Fibroblast of skin of scalp (primary cell): ENCODE measurements around the gene TCN2.
A peak's percentile ranks its signal among the peaks of the same experiment; 100 is the strongest.
"Not testable (repeated sequence)": the region's sequence is repeated elsewhere in the genome, so short reads cannot be mapped to it uniquely, and the experiment has no call there.

Experiments
- DNase-seq: peaks from one replicate; pipeline ENCODE4 v3.0.0-alpha.2; 2013

Gene TCN2

DNA sequence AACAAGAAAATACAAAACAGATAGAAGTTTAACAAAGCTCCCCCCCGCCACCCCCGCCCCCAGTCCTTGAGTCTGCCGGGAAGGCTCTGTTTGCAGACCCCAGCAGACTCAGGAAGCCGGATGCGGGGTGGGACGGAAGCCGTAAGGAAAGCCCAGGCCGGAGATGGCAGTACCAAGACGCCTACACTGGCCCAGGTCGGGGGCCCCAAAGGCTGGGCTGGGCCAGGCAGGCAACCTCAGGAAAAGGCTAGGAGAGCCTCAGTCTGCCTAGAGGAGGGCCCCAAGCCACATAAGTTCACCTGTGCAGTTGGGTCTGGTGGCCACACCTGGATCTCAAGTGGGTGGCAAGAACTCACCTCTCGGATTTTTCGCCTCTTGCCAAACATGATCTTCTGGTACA, 28.5 kb upstream of the TCN2 start:
- no peak for DNase-seq

DNA sequence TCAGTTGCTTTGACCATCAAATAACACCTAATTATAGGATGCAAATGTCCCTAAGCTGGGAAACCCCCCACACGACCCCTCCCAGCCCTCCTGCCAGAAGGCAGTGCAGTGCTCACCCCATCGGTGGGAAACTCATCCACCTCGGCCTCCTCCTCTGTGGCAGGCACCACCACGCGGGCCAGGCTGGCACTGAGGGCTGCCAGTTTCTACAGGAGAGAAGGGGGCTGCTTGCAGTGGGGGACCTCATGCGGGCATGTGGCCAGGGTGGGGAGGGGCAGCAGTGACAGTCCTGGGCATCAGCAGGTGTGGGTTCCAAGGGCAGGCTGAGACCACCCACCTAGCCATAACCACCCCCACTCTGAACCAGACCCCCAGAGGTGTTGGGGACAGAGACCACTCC, 26.1 kb upstream of the TCN2 start:
- DNase-seq = no peak

DNA sequence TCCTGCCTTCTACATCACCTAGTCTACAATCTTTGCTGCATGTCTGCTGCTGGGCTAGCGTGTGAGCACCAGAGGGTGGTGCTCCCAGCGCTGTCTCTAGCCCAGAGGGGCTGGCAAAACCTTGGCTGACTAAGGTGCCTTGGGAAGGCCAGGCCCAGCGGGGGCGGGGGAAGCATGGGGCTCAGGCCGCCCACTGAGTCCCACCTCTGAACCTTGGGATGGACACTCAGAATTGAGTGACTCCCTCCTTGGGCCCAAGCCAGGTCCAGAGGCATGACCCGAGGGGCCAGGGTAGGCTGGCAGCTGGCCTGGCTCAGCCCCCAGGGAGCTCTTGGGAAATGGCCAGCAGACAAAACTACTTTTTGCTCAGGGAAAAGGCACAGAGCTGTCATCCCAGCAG, 24.9 kb upstream of the TCN2 start:
- DNase-seq = no peak

DNA sequence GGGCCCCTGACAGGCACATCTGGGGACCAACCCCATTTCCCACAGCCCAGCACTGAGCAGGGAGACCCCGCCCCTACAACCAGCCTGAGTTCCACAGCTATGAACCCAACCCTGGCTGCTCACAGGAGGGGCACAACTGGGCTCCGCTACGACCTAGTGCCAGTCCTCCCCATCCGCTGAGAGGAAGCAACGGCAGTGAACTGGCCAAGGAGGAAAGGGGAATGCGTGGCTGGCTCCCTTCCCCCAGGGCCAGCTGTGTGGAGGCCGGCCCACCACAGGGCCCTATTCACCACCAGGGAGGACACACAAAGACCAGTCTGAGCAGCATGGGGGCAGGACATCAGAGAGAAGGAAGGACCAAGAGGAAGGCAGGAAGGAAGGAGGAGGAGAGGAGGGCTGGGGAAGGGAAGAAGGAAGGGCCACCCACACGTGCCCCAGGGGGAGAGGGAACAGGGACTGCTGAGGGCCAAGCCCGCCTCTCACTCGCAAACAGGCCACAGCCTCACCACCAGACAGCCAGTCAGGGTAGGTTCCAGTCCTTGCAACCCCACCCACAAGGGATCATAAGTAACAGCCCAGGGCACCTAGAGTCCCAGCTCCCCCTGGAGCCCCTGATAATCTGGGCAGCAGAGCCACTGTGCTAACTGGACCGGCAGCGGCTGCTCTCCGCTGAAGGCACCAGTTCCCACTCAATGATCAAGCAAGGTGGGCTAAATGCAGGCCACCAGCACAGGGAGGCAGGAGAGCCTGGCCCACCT, 24.0 kb upstream of the TCN2 start:
- DNase-seq = no peak

DNA sequence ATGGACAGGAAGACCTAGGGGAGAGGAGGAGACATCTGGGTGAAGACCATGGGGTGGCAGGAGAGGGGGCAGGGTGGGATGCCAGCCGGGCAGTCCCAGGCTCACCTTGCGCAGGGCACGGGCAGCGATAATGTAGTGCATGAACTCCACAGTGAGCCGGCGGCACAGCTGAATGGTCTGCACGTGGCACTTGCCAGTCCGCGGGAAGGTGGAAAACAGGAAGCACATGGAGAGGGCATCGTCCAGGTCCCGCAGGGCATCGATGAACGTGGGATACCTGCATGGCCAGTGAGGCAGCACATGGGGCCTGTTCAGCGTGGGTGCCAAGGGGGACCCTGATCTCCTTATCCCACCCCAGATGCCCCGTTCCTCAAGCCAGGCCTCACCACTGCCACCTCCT, 22.5 kb upstream of the TCN2 start:
- DNase-seq = no peak

DNA sequence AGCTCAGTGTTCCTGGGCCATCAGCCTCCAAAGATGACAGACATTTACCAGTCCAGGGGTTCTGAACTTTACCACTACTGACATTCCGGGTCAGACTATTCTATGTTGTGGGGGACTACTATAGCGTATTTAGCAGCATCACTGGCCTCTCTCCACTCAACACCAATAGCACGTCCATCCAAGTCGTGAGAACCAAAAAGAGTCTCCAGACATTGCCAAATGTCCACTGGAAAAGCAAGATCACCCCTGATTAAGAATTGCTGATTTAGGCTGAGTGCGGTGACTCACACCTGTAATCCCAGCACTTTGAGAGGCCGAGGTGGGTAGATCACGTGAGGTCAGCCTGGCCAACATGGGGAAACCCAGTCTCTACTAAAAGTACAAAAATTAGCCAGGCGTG, 20.6 kb upstream of the TCN2 start:
- DNase-seq = no peak

DNA sequence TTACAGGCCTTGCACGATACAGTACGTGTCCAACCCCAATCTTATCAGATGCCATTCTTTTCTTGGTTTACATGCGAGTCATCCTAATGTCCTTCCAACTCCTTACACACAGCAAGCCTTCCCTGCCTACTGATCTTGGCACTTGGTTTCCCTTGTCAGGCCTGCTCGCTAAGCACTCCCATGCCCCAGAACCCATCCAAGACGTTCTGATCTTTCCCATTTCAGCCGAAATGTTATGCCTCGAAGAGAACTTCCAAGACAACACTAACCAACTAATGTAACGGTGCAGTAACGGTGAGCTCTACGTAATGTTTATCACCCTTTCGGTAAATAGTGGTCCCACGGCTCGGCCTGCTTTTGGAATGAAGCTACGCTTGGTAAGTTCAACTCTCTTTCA, 15.8 kb upstream of the TCN2 start:
- peak; percentile 14 for DNase-seq

DNA sequence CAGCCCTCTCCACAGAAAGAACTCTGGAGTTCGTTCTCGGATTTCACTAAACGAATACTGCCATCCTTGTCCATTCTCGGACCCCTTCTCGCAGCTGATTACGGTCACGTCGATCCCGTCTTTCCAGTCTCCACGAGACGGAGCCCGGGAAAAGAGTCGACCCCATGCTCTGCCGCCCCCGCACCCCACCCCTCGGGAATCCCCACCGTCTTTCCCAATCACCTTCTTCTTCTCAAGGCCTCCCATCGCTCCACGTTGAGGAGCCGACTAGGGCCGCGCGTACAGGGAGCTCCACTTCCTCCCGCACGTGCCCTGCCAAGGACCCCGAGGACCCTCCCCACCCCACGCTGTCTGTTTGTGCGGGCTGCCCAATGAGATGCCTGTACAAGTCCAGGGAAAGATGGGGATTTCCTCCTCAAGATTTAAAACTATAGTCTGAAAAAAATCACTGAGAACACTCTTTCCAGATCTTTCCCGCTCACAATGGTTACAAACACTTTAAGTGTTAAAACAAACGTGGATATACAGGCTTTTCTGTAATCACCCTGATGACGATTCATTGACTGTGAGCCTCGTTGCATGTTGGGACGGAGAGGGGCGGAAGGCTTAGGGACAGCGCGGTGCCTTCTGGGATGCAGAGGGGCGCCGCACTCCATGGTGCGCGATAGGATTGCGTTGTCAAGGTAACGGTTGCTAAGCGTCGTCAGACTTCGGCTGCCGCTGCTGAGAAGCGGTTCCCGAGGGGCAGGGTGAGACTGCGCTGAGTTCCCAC, 15.2 kb upstream of the TCN2 start, which contains the start of gene PES1:
Gene PES1 (minus strand): TSS at position 323 of the 772 bp plus-strand sequence. CDS start 77 bp downstream, at position 246.
- DNase-seq = peak; percentile 99

DNA sequence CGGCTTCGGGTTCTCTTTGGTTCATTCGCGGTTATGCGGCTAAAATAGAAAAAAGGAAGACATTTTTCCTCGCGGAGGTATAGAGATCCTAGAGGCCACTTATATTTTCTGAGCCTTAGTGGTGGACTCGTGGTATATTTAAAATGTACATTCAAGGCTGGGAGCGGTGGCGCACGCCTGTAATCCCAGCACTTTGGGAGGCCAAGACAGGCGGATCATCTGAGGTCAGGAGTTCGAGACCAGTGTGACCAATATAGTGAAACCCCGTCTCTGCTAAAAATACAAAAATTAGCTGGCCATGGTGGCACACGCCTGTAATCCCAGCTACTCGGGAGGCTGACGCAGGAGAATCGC, 14.6 kb upstream of the TCN2 start:
- not testable (repeated sequence) for DNase-seq

DNA sequence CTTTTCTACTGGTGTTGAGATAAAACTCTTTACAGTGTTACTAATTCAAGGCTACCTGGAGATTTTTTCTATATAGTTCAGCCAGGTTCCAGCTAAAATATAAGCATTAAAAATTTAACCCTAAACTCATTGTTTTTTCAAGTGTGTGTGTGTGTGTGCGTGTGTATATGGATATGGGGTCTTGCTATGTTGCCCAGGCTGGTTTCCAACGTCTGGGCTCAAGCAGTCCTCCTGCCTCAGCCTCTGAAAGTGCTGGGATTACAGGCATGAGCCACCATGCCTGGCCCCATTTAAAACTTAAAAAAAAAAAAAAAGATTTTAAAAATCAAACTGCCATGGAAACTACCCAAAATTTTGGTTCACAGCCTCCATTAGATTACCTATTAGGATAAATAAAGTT, 10.8 kb upstream of the TCN2 start:
- no peak for DNase-seq

DNA sequence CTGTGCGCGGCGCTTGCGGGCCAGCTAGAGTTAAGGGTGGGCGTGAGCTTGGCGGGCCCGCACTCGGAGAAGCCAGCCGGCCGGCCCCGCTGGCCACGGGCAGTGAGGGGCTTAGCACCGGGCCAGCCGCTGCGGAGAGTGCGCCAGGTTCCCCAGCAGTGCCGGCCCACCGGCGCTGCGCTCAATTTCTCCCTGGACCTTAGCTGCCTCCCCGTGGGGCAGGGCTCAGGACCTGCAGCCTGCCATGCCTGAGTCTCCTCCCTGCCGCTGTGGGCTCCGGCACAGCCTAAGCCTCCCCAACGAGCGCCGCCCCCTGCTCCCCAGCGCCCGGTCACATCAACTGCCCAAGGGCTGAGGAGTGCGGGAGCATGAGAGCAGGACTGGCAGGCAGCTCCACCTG, 10.1 kb upstream of the TCN2 start:
- DNase-seq = no peak

DNA sequence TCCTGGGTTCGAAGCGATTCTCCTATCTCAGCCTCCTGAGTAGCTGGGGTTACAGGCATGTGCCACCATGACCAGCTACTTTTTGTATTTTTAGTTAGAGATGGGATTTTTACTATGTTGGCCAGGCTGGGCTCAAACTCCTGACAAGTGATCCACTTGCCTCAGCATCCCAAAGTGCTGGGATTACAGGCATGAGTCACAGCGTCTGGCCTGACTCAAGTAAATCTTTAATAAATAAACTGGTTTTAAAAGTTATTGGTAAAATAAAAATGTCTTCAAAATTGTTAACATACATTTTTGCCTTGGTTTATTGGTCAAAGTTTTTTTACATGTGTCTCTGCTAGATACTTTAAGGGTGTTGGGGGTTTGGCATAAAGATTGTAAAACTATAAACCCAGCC, 8.0 kb upstream of the TCN2 start:
- DNase-seq = no peak

DNA sequence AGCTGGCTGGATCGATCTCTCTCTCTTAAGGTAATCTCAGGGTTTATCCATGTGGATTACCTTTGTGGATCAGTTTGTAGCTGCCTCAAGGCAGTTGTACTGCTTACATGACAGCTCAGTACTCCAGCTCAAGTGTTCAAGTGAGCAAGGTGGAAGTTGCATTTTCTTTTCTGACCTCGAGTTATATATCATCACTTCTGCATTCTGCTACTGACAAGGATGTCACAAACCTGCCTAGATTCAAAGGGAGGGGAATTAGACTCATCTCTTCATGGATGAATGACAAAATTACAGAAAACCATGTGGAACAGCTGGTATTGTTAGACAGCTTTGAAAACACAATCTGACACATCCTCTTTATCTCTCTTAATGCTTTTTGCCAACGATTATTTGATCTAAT, 6.1 kb upstream of the TCN2 start:
- no peak for DNase-seq

DNA sequence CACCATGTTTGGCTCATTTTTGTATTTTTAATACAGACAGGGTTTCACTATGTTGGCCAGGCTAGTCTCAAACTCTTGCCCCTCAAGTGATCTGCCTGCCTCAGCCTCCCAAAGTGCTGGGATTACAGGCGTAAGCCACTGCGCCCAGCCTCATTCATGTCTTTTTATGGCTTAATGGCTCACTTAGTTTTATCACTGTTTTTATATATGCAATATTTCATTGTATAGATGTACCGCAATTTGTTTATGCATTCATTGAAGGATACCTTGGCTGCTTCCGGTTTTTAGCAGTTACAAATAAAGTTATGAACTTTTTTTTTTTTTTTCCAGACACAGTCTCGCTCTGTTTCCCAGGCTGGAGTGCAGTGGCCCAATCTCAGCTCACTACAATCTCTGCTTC, 5.5 kb upstream of the TCN2 start:
- DNase-seq = no peak

DNA sequence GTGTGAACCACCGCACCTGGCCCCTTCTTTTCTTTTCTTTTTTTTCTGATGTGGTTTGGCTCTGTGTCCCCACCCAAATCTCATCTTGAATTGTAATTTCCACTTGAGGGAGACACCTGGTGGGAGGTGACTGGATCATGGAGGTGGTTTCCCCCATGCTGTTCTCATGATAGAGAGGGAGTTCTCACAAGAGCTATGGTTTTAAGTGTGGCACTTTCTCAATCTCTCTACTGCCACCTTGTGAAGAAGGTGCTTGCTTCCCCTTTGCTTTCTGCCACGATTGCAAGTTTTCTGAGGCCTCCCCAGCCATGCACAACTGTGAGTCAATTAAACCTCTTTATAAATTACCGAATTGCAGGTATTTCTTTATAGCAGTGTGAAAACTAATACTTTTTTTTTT, 4.9 kb upstream of the TCN2 start:
- peak; percentile 21 for DNase-seq

DNA sequence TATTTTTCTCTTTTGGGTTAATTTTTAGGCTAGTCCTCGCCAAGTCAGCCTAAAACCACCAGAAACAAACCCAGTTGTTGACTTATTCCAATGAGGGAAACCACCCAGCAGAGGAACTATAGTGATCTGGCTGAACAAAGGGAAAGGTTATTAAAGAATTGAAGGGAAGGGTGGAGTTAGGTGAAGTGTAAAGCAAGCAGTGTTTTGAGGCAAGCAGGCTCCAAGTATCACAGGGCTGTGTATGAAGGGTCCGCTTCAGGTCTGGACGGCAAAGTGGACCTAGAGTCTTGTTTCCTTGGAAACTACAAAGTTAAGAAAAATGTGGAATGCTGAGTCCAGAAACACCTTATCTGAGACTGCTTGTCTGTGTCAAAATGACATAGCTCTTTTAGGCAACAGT, 3.2 kb upstream of the TCN2 start:
- DNase-seq = no peak

DNA sequence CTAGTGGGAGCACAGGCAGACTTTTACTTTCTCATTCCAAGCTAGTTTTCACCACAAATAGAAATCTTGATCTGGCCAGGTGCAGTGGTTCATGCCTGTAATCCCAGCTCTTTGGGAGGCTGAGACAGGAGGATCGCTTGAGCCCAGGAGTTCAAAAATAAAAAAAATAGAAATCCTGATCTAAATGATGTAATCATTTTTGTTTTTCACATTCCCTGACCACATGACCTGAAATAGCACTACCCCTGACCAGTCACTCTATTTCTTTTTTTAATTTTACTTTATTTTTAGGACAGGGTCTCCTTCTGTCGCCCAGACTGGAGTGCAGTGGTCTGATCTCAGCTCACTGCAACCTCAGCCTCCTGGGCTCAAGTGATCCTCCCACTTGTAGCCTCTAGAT, 2.3 kb upstream of the TCN2 start:
- DNase-seq = no peak

DNA sequence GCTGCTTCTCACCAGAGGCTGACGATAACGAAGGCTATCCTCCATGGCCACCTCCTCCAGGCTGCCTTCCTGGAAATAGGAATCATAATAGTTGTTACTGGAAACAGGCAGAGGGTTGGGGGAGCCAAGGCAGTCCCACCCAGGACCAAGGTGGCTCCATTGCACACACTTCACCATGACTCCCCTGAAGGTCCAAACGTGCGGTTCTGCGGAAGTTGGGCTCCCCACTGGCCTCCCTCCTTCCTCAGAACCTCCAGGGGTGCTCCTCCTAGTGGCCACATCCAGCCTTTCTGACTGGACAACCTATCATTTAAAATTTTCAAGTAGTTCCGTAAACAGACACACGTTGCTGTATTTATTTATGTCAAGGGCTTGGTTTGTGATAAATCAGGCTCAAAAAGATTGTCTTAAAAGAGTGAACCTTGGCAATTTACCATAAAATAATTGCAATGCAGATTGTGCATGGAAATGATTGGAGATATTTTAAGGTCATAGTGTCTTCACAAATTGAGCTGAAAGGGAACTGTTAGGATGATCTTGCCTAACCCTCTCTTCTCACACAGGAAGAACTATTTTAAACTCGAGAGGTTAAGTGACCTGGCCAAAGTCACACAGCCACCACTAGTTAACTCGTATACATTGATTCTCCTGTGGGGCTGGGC, 1.4 kb upstream of the TCN2 start:
- DNase-seq = peak; percentile 44

DNA sequence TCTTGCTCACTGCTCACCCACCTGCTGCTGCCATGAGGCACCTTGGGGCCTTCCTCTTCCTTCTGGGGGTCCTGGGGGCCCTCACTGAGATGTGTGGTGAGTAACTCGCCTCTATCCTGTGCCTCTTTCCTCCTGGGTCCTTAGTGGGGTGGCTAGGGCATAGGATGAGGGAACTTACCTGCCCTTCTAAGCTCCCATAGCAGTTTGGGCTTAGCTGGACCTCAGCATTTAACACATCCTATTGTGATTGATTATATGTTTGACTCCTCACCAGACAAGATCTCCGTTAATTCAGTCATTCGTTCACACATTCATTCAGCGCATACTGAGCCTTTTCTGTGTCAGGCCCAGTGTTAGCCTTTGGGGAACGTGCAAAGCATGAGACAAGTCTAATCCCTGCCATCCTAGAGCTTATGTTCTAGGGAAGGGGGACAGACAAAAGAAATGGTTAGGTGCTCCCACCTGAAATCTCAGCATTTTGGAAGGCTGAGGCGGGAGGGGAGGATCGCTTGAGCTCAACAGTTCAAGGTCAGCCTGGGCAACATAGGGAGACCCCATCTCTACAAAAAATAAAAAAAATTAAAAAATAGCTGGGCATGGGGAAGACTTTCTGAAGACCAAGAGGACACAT, 441 bp downstream of the TCN2 start:
- DNase-seq = no peak

DNA sequence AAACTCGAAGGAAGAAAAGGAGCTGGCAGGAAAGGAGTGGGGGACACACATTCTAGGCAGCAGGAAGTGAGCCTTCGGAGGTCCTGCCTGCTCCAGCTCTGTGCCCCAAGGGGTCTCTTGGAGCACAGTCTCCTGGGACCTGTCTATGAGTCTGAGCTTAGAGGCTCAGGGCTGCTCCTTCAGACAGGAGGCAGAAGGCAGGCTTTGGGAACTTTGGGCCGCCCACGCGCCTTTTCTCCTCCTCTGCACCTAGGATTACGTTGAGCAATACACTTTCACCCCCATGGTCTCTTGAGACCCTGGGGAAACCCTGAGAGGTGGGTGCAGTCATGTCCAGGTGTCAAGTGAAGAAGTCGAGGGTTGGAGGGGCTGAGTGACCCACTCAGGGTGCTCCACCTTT, 965 bp downstream of the TCN2 start:
- DNase-seq = no peak

DNA sequence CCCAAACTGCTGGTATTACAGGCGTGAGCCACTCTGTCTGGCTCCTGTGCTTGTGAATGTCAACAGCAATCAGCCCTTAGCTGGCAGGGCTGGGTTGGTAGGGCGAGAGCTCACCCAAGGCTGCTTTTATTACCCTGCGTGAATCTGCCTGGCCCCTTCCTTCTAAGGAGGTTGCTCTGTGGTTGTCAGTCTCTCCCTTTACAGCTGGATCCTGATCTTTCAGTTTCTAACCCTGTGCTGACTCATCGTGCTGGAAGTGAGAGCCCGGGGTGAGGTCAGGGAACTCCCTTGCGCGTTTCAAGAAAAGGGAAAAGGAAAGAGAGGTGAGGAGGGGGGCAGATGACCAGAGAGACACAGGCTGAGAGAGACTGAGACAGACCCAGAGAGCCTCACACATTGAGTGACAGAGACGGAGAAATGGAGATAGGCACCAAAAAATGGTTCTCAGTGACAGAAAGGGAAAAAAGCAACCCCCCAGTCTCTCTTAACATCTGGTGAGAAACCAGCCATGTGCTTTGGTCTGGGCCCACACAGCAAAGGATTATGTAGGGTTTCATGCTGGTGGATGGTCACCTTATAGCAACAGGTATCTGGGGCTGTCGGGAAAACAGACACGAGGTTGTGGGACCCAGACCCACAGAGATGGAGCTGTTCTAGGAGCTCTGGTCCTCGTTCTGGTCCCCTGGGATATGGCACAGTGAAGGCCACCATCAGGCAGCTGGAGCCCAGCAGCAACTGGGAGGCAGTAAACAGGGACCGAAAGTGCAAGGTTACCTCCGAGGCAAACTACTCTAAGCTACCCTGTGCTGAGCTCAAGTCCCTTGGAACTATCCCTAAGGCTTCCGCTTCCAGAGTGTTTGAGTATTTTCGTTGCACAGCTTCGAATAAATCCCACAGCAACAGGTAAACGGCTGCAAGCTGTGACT, 2.5 kb downstream of the TCN2 start:
- peak; percentile 69 for DNase-seq

DNA sequence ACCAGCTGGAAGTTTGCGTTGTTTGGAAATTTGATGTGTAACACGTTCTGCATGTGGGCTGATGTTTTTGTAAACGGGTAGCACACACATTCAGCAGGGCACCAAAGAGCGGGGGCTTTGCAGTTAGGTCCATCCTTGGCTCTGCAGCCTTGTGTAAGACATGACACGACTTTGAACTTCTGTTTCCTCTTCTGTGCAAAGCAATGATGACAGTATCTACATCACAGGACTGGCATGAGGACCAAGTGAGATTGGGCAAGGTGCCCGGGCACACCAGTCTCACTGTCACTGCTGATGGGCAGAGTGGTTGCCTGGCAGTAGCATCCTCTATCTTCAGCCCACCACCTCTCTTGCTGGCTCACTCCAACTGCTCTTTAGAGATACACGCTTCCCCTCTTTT, 3.3 kb downstream of the TCN2 start:
- no peak for DNase-seq
